Suppressor macrophage treated with lipopolysaccharide for 4 hours (primary cell): Measurements from ENCODE around the gene MOBP.
"Not testable (repeated sequence)": the region's sequence is repeated elsewhere in the genome, so short reads cannot be mapped to it uniquely, and the experiment has no call there.

Source experiments
- DNase-seq: peaks from one replicate; pipeline ENCODE4 v3.0.0-alpha.2; 2020

The MOBP gene

GRCh38 chr3:39467394-39468107 is at the start of gene MOBP:
Gene MOBP, plus strand, starts transcription at chr3:39467680. Its CDS starts 34,390 bp downstream, at chr3:39502070.
- DNase-seq, result no peak

- DNase-seq, result not testable (repeated sequence)
These were observed 48.8 kb upstream of the MOBP start for GRCh38 chr3:39418556-39419225.

GRCh38 chr3:39419742-39420315 is 47.7 kb upstream of the MOBP start:
- DNase-seq, result no peak

GRCh38 chr3:39420543-39420942 is 46.9 kb upstream of the MOBP start:
- no peak for DNase-seq

- no peak for DNase-seq
These were observed 44.0 kb upstream of the MOBP start for GRCh38 chr3:39423436-39423970.

GRCh38 chr3:39426312-39426711 is 41.2 kb upstream of the MOBP start:
- no peak for DNase-seq

- no peak for DNase-seq
These were observed 40.0 kb upstream of the MOBP start for GRCh38 chr3:39427506-39427905.

- no peak for DNase-seq
These were observed 38.7 kb upstream of the MOBP start for GRCh38 chr3:39428745-39429201.

- DNase-seq, result no peak
These were observed 38.0 kb upstream of the MOBP start for GRCh38 chr3:39429466-39429865.

GRCh38 chr3:39432342-39432741 is 35.1 kb upstream of the MOBP start:
- no peak for DNase-seq

- DNase-seq, result no peak
These were observed 33.8 kb upstream of the MOBP start for GRCh38 chr3:39433642-39434041.

GRCh38 chr3:39434574-39434973 is 32.9 kb upstream of the MOBP start:
- no peak for DNase-seq

GRCh38 chr3:39435006-39435748 is 32.3 kb upstream of the MOBP start:
- no peak for DNase-seq

GRCh38 chr3:39438880-39439279 is 28.6 kb upstream of the MOBP start:
- no peak for DNase-seq

GRCh38 chr3:39440316-39440715 is 27.2 kb upstream of the MOBP start:
- no peak for DNase-seq

GRCh38 chr3:39443530-39443929 is 23.9 kb upstream of the MOBP start:
- DNase-seq, result no peak

GRCh38 chr3:39445927-39446326 is 21.6 kb upstream of the MOBP start:
- peak; percentile 50 for DNase-seq

- peak; percentile 2 for DNase-seq
These were observed 21.0 kb upstream of the MOBP start for GRCh38 chr3:39446444-39446843.

- peak; percentile 89 for DNase-seq
These were observed 19.6 kb upstream of the MOBP start for GRCh38 chr3:39447637-39448483.

- no peak for DNase-seq
These were observed 18.8 kb upstream of the MOBP start for GRCh38 chr3:39448506-39449233.

GRCh38 chr3:39449796-39450195 is 17.7 kb upstream of the MOBP start:
- no peak for DNase-seq
